ENCODE results near the gene PHGDH.
"Not testable (repeated sequence)": the region's sequence is repeated elsewhere in the genome, so short reads cannot be mapped to it uniquely, and the experiment has no call there.

GRCh38 chr1:119696863-119697262 is 14.9 kb upstream of the PHGDH start:
- not testable (repeated sequence) for TF ChIP-seq POLR2A (conservative IDR thresholded peaks at IDR 0.05); HNRNPK (IDR thresholded peaks at IDR 0.05; ENCODE audit: low read depth, low read length, poor library complexity, severe bottlenecking); SP2 (IDR thresholded peaks at IDR 0.05; ENCODE audit: extremely low read depth, low read depth, low read length, poor library complexity, severe bottlenecking); CTCF (IDR thresholded peaks at IDR 0.05 in 2 of 3, conservative IDR thresholded peaks at IDR 0.05 in 1 of 3; ENCODE audit: insufficient read depth in 2 of 3, low read depth in 1 of 3, low read length in 3 of 3); RAD21 (CRISPR knock-in tag; conservative IDR thresholded peaks at IDR 0.05 in 1 of 2, IDR thresholded peaks at IDR 0.05 in 1 of 2); POLR2AphosphoS5 (IDR thresholded peaks at IDR 0.05; ENCODE audit: control insufficient read depth, insufficient read depth, low read depth, low read length); ZNF766 (CRISPR knock-in tag; conservative IDR thresholded peaks at IDR 0.05); FOS (IDR thresholded peaks at IDR 0.05; ENCODE audit: extremely low read depth, insufficient read length); KLF16 (IDR thresholded peaks at IDR 0.05); ZNF239 (CRISPR knock-in tag; IDR thresholded peaks at IDR 0.05); ETV6 (IDR thresholded peaks at IDR 0.05; ENCODE audit: borderline replicate concordance in 1 of 2, low read depth in 2 of 2, low read length in 1 of 2); ETV6 (CRISPR knock-in tag; IDR thresholded peaks at IDR 0.05; ENCODE audit: borderline replicate concordance); MYC (IDR thresholded peaks at IDR 0.05; ENCODE audit: low read depth, low read length); MYC (CRISPR knock-in tag; IDR thresholded peaks at IDR 0.05; ENCODE audit: borderline replicate concordance, low read depth); JUNB (CRISPR knock-in tag; conservative IDR thresholded peaks at IDR 0.05); RFX5 (IDR thresholded peaks at IDR 0.05; ENCODE audit: low read depth, low read length)

All from K562 (cell line).